Pancreas (tissue), 10 donors: ENCODE measurements around the gene PDLIM5. TPM values are rescaled to one million over a fixed set of nuclear protein-coding genes. Genes with fewer than 3 reads are reported as not detected.

Experiments used
- ATAC-seq, 4 donors: fragments of 200-7000 bp; cut with Tn5 transposase; one replicate each; pipeline versions ENCODE4 v1.8.0 to v1.9.1; 2020; ENCODE audit warnings: mild to moderate bottlenecking in 4 of 4, moderate library complexity in 4 of 4
- DNase-seq, 6 donors: peaks; one replicate each; pipeline ENCODE4 v3.0.0-alpha.2; 2020
- FAIRE-seq: peaks from 2 replicates; lab custom pipeline; 2012; peaks lifted over from hg19 to GRCh38; lab: Jason Lieb, UNC
- H3K27ac ChIP-seq, 4 donors: fragments of 200-600 bp; sonication (generic); 1 replicate in 3 of 4; 2 replicates in 1 of 4; pipeline versions ENCODE4 v1.5.0 to v1.8.0; 2020
- H3K27me3 ChIP-seq, 4 donors: fragments of 200-600 bp; one replicate each; pipeline ENCODE4 v1.8.0; 2021
- H3K36me3 ChIP-seq, 3 donors: fragments of 200-600 bp; sonication (generic) in 1 of 3; one replicate each; pipeline versions ENCODE4 v1.5.0 to v1.8.0; 2020 to 2021
- H3K4me1 ChIP-seq, 3 donors: fragments of 200-600 bp; one replicate each; pipeline ENCODE4 v1.8.0; 2021
- H3K4me3 ChIP-seq, 4 donors: fragments of 200-600 bp; sonication (generic) in 2 of 4; one replicate each; pipeline versions ENCODE4 v1.5.0 to v1.8.0; 2020 to 2021
- H3K9me3 ChIP-seq, 4 donors: fragments of 200-600 bp; one replicate each; pipeline ENCODE4 v1.8.0; 2021
- WGBS, 2 donors: extraction: QIAGEN DNeasy Blood & Tissue Kit; methylation state at CpG; one replicate each; pipeline ENCODE4 v1.1.7; 2013; 5-methylcytosine and 5-hydroxymethylcytosine counted together
- intact Hi-C, 3 donors: fragments of 100-400 bp; cut with DNase I; formaldehyde crosslinking; loops; one replicate each; pipeline versions ENCODE4 v1.11.1 to v1.14.2; 2022
- polyA plus RNA-seq, 2 donors: library from polyadenylated mRNA; stranded (reverse); fragments of 200-250 nt; gene quantifications; one replicate each; pipeline ENCODE4 v1.2.3, GENCODE V29; 2013
- total RNA-seq, 6 donors: library from RNA; stranded (reverse); fragmentation: NEBNext Ultra II Directional in 4 of 6; extraction: Animal tissue kit (Norgen Biotek cat#: 25700) in 4 of 6; gene quantifications; one replicate each; pipeline versions ENCODE4 v1.2.1 to v1.2.4, GENCODE V29; 2021 to 2023
- TF ChIP-seq, protein P1 (sequence below), 4 donors: fragments of 200-600 bp; sonication (generic) in 3 of 4; IDR thresholded peaks; one replicate each; pipeline versions ENCODE4 v1.5.0 to v1.8.0; 2021; ENCODE audit warnings: antibody characterized with exemption in 4 of 4
- donor health status: healthy with polysubstance abuse.
- donor health status: DM: no; HTN: no; CAD: no; lungs with moderate emphysema.
- donor health status: DM: no; HTN: no; CAD: no.
- donor health status: control.
- donor health status: control.
- donor health status: Bipolar disorder and iron deficiency.
- donor health status: DM: yes; HTN: yes; CAD: no.
- donor health status: DM: no; HTN: no; CAD: no.
- donor health status: DM: no; HTN: no; CAD: no.
- donor health status: DM: yes; HTN: yes; CAD: no.

Gene PDLIM5
- total and polyA plus RNA-seq, 8 donors = 13.2 to 99.0 (median 49.8) TPM

DNA sequence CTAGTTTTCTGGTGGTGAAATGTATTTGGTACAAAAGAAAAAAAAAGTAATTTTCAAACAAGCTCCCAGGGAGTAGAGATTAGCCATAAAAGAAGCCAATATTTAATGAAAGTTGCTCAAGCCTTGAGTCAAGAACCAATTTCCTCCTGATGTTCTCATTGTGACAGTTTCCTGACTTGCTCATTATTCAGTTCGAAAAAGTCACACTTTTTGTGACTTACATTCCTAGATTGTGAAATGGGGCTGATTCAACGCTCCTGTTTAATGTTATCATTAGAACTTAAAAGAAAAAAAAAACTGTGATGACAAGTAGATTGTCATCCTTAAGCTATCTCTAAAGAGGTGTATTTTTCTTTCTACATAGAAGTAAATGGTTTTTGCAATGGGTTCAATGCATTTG lies 183.4 kb downstream of the PDLIM5 start:
- no peaks in the 10 kb centered on the region for H3K9me3 ChIP-seq
- ATAC-seq = no peak
- no peak overlapping the region for H3K27ac ChIP-seq
- TF ChIP-seq, protein P1, sequence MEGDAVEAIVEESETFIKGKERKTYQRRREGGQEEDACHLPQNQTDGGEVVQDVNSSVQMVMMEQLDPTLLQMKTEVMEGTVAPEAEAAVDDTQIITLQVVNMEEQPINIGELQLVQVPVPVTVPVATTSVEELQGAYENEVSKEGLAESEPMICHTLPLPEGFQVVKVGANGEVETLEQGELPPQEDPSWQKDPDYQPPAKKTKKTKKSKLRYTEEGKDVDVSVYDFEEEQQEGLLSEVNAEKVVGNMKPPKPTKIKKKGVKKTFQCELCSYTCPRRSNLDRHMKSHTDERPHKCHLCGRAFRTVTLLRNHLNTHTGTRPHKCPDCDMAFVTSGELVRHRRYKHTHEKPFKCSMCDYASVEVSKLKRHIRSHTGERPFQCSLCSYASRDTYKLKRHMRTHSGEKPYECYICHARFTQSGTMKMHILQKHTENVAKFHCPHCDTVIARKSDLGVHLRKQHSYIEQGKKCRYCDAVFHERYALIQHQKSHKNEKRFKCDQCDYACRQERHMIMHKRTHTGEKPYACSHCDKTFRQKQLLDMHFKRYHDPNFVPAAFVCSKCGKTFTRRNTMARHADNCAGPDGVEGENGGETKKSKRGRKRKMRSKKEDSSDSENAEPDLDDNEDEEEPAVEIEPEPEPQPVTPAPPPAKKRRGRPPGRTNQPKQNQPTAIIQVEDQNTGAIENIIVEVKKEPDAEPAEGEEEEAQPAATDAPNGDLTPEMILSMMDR (IDR thresholded peaks at IDR 0.05) = no peak
- no peak for DNase-seq
- WGBS, 2 donors = 87 to 90% methylated on average over 2 of the region's 2 CpGs
- FAIRE-seq = no peak
- intact Hi-C loops = no loop called here
- no peak overlapping the region for H3K4me3 ChIP-seq
- peaks cover 0 to 7% (median 0%) of the 10 kb centered on the region in 3 donors for H3K4me1 ChIP-seq
- H3K36me3 ChIP-seq = no peaks in the 10 kb centered on the region
- H3K27me3 ChIP-seq = no peaks in the 10 kb centered on the region

DNA sequence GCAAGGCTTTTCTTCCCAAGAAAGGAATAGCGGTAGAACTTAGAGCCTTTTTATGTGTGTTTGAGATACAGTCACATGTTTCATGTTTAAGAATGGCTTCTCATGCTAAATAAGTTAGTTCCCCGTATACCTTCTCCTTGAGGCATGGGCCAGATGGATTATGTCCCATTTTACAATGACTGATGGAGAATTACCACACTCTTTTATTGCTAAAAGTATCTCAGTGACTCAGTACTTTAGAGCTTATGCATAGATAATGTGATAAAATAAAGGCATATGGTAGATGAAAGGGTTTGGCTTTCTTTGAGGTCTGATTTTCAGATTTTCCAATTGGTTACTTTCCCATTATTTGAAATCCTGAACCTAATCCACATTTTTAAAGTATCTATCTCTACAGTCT lies 184.3 kb downstream of the PDLIM5 start:
- 99% methylated on average over 2 of the region's 2 CpGs for WGBS, 2 donors
- no peak overlapping the region for H3K27ac ChIP-seq
- FAIRE-seq (no peak), DNase-seq (no peak), ATAC-seq (no peak)
- H3K9me3 ChIP-seq = no peaks in the 10 kb centered on the region
- H3K4me1 ChIP-seq = peaks cover 0 to 7% (median 0%) of the 10 kb centered on the region in 3 donors
- no peak overlapping the region for H3K4me3 ChIP-seq
- intact Hi-C loops = no loop called here
- TF ChIP-seq, protein P1 (IDR thresholded peaks at IDR 0.05) = no peak
- H3K27me3 ChIP-seq = no peaks in the 10 kb centered on the region
- no peaks in the 10 kb centered on the region for H3K36me3 ChIP-seq

DNA sequence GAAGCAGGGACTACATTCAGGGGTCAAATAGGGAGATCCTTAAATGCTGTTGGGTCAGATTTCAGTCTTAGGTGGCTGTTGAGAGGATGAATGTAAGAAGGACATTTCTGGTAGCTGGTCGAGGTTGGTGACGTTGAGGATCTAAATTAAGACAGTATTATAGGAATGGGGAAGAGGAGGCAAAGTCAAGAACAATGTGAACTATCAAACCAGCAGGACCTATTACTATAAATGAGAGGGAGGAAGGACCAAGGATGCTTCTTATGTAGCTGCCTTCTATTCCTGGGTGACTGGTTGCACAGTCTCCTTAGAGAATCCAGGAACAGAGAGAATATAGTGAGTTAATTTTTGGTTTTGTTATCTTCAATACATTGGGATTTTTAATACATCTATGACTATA lies 187.6 kb downstream of the PDLIM5 start:
- 96 to 98% methylated on average over 2 of the region's 2 CpGs for WGBS, 2 donors
- TF ChIP-seq, protein P1 (IDR thresholded peaks at IDR 0.05) = no peak
- FAIRE-seq = no peak

DNA sequence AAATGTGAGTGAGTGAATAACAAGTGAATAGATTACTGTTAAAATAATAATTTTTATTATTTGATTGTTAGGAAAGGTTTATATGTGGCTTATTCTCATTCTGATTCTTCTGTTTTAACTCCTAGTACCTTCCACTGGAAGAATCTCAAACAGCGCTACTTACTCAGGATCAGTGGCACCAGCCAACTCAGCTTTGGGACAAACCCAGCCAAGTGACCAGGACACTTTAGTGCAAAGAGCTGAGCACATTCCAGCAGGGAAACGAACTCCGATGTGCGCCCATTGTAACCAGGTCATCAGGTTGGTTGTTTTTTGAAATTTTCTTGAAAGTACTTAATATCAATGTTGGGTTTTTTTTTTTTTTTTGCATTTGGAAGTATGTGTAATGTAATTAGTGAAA lies 188.4 kb downstream of the PDLIM5 start:
- no peak overlapping the region for H3K27ac ChIP-seq
- H3K9me3 ChIP-seq = no peaks in the 10 kb centered on the region

More for the DNA sequence above, 187.6 kb downstream of the PDLIM5 start:
- no peak for ATAC-seq
- H3K9me3 ChIP-seq = no peaks in the 10 kb centered on the region
- H3K36me3 ChIP-seq = no peaks in the 10 kb centered on the region
- no peak for DNase-seq
- no peak overlapping the region for H3K4me3 ChIP-seq
- intact Hi-C loops = no loop called here
- no peak overlapping the region for H3K27ac ChIP-seq
- peaks cover 0 to 15% (median 5%) of the 10 kb centered on the region in 3 donors for H3K4me1 ChIP-seq
- no peaks in the 10 kb centered on the region for H3K27me3 ChIP-seq

More for the DNA sequence above, 188.4 kb downstream of the PDLIM5 start:
- no peaks in the 10 kb centered on the region for H3K36me3 ChIP-seq
- peaks cover 0 to 7% (median 5%) of the 10 kb centered on the region in 3 donors for H3K4me1 ChIP-seq
- intact Hi-C loops = no loop called here
- DNase-seq (no peak), ATAC-seq (no peak), FAIRE-seq (no peak)
- no peaks in the 10 kb centered on the region for H3K27me3 ChIP-seq
- WGBS, 2 donors = 97 to 100% methylated on average over 4 of the region's 4 CpGs
- H3K4me3 ChIP-seq = no peak overlapping the region
- TF ChIP-seq, protein P1 (IDR thresholded peaks at IDR 0.05) = no peak
